Activated CD8-positive, alpha-beta memory T cell treated with anti-CD3 and anti-CD28 coated beads for 48 hours (primary cell): Measurements from ENCODE around the gene VPS26A.

ENCODE experiments used
- DNase-seq, 3 experiments: peaks; one replicate each; pipeline ENCODE4 v3.0.0-alpha.2; 2020; ENCODE audit warnings: low read depth in 2 of 3, low spot score in 2 of 3

Gene VPS26A

DNA sequence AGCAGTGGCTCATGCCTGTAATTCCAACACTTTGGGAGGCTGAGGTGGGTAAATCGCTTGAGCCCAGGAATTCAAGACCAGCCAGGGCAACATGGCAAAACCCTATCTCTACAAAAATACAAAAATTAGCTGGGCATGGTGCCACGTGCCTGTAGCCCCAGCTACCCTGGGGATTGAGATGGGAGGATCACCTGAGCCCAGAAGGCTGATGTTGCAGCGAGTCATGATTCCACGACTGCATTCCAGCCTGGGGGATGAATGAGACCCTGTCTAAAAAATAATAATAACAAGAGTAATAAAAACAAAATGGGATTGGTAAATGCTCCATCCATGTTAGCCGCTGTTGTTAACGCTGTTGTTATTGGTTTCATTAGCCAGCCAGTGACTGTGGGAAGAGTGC lies 94.9 kb downstream of the VPS26A start:
- no peak for DNase-seq

GRCh38 chr10:69220041-69220451 lies 96.1 kb downstream of the VPS26A start, which contains the start of gene HKDC1:
HKDC1 (plus strand) TSS chr10:69220332; CDS start chr10:69220436, 104 bp downstream.
- DNase-seq: no peak

GRCh38 chr10:69220507-69220906 lies 96.5 kb downstream of the VPS26A start:
- no peak for DNase-seq
